CD4-positive, alpha-beta T cell treated with Interferon gamma for 1 hour (primary cell): ENCODE data around the gene WDR18.
A peak's percentile ranks its signal among the peaks of the same experiment; 100 is the strongest.

Experiments used
- DNase-seq: peaks from one replicate; pipeline ENCODE4 v3.0.0-alpha.2; 2020

Gene WDR18

GRCh38 chr19:984165-984967, at the start of gene WDR18:
Gene WDR18, plus strand, starts transcription at chr19:984345. Its CDS starts 9 bp downstream, at chr19:984354.
- DNase-seq = peak; percentile 88

- DNase-seq = peak; percentile 41
Measured at GRCh38 chr19:934865-935479, 49.2 kb upstream of the WDR18 start.

DNA sequence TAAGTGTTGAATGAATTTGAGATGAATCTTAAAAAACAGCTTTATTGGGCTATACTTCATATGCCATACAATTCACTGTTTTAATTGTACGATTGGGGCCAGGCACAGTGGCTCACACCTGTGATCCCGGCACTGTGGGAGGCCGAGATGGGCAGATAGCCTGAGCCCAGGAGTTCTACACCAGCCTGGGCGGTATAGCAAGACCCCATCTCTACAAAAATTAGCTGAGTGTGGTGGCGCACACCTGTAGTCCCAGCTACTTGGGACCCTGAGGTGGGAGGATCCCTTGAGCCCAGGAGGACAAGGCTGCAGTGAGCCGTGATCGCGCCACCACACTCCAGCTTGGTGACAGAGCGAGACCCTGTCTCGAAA, 48.0 kb upstream of the WDR18 start:
- DNase-seq = no peak

GRCh38 chr19:937259-937694, 46.9 kb upstream of the WDR18 start:
- peak; percentile 64 for DNase-seq

- no peak for DNase-seq
Measured at GRCh38 chr19:938233-938923, 45.8 kb upstream of the WDR18 start.

GRCh38 chr19:939439-939838, 44.7 kb upstream of the WDR18 start:
- DNase-seq = no peak

DNA sequence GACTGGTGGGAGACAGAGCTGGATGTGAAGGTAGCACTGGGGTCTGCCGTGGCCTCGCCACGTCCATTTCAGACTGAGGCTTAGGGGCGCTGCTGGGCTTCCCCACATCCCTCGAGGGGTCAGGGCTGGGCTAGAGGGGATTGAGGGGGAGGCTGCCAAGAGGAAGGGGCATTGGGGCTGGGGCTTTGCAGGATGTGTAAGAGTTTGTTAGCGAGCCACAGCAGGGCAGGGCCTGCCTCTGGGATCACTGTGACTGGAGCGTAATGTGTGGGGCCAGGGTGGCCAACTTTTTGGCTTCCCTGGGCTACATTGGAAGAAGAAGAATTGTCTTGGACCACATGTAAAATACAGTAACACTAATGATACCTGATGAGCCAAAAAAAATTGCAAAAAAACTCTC, 44.2 kb upstream of the WDR18 start:
- DNase-seq = no peak

DNA sequence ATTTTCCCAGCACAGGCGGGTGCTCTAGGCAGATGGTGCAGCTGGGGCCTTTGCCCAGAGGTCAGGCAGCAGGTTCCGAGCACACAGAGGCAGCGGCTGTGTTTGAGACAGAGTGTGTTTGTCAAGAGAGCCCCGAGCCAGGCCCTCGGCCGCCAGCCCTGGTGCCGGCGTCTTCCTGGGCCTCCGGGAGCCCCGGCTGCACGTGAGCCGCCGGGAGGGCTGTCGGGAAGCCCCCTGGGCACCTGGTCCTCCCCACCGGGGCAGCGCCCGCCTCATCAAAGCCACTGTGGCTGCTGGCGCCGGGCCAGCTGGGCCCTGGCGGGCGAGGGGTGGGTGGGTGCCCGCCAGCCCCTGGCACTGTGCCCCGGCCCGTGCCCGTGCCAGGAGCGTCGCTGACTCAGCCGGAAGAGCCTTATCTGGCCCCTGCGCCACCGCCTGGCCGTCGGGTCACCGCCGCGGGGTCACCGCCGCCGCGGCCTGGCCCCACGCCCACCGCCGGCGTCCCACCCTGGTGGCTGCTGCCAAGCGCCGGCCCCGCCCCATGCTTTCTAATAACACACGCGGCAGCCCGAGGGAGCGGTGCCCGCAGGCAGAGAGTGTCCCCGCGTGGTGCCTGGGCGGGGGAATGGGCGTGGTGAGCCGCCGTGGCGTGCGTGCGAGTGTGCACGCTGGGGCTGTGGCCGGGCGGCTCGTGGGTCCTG, 43.4 kb upstream of the WDR18 start:
- DNase-seq = peak; percentile 76

GRCh38 chr19:941292-942132, 42.6 kb upstream of the WDR18 start:
- no peak for DNase-seq

DNA sequence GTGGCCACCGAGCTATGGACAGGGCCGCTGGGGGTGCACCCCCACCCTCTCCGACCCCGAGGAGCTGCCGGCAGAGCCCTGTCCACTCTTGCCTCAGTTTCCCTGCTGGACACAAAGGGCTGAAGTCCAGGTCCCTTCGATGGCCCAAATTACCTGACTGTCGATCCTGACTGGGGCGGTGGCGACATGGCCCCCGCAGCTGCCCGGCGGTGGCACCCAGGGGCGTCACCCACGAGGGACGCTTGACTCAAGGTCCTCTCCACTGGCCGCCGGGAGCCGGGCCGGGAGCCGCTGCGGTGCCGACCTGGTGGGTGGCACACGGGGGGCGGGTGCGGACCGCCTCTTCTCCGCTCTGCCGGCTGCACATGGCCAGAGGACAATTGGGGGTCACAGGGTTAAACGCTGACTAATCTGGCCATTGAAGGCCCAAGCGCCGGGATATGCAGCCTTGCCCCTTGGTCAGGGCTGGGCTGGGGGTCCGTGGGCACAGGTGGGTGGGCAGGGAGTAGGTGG, 42.0 kb upstream of the WDR18 start:
- DNase-seq = no peak

GRCh38 chr19:943551-944170, 40.5 kb upstream of the WDR18 start:
- DNase-seq = no peak

DNA sequence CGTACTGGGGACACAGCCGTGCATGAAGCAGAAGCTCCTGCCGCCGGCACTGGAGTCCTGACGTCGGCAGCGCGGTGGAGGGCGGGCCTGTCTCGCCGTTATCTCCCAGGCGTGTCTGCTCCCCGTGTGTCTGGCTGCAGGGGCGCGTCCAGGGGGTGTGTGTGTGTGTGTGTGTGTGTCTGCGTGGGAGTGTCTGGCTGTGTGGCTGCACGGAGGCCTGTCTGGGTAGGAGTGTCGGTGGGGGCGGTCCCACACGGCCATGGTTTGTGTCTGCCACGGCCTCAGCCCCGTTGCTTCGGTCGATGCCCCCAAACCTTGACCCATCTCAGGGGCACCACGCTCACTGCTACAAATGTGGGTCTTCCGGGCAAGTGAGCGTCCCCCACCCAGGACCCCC, 40.0 kb upstream of the WDR18 start:
- no peak for DNase-seq

GRCh38 chr19:944663-945241, 39.4 kb upstream of the WDR18 start:
- no peak for DNase-seq

- DNase-seq = no peak
Measured at GRCh38 chr19:945401-946252, 38.5 kb upstream of the WDR18 start.

DNA sequence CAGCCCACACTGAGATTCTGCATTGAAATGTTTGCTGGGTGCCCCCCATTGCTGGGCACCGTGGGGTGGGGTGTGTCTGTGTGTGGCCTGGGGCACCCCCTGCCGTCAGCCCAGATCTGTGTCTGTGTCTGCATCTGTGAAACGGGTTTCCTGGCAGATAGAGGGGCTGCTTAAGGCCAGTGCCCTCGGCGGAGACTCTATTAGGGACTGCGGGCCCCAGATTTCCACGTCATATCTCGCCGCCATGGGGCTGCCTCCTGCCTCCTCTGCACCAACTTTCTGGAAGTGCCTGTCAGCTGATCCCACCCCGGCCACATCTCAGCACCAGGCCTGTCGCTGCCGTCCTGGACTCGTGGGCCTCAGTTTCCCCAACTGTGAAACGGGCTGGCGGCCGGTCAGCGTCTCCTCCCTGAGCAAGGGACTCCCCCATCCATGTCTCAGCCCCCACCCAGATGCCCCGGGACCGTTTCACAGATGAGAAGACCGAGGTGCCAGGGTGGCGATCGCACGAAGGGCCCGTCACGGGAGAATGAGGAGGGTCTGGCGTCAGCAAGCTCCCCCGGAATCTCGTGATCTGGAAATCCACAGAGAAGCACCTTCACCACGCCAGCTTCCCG, 36.9 kb upstream of the WDR18 start:
- DNase-seq = no peak

- peak; percentile 84 for DNase-seq
Measured at GRCh38 chr19:947707-948539, 36.2 kb upstream of the WDR18 start.

DNA sequence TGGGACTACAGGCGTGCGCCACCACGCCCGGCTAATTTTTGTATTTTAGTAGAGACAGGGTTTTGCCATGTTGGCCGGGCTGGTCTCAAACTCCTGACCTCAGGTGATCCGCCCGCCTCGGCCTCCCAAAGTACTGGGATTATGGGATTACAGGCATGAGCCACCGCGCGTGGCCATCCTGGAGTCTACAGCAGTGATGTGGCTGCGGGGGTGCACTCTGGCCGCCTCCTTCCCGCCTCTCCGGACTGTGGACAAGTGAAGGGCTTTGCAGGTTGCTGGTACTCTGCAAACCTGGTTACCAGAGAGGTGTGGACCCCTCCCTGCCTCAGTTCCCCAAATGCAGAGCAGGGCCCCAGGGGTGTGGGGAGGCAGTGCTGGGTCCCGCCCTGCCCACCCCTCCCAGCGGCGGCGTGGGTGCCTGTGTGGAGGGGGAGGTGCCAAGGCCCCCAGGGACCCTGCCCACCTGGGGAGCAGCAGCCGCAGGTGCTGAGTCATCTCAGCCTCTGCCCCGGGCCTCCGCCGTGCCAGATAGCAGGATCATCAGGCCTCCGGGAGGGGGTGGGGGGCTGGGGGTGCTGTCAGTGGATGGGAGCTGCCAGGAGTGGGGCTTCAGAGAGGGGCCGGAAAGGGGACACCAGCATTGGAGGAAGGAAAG, 35.2 kb upstream of the WDR18 start:
- DNase-seq = no peak

GRCh38 chr19:950352-951066, 33.6 kb upstream of the WDR18 start:
- DNase-seq = no peak
